GM19023 (cell line): Measurements from ENCODE around the gene TFPT.

Source experiments
- ATAC-seq: cut with Tn5 transposase; IDR thresholded peaks from one replicate; pipeline ENCODE4 v1.9.1; 2021; ENCODE audit warnings: mild to moderate bottlenecking, moderate library complexity; ENCODE audit not compliant: unreplicated experiment

The TFPT gene

DNA sequence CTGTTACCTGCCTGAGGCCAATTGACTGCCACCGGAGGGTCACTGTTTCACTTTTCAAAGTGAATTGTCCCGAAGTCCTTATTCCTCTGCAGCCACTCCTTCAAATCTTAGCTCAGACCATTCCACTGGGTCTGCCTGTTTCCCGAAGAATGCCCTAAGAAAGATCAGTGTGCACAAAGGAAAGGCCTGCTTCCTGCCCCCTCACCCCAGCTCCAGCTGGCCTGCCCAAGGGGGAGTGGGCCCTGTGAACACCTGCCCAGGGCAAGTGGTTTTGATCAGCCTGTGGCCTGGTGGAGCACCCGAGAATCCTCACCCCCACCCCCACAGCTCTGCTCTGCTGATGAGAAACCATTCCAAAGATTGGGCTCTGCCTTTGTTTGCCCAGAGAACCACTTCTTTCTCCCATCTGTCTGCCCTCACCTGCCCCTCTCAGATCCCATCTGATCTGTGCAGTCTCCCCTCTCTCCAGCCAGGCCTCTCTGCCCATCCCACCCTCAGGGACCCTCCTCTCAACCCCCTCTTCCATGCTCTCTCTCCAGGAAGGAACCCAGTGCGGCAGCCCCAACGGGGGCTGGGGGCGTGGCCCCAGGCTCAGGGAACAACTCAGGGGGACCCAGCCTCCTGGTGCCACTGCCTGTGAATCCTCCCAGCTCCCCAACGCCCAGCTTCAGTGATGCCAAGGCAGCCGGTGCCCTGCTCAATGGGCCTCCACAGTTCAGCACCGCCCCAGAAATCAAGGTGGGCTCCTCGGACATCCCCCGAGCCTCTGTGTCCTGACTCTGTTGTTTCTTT, 33.8 kb upstream of the TFPT start:
- no peak for ATAC-seq

DNA sequence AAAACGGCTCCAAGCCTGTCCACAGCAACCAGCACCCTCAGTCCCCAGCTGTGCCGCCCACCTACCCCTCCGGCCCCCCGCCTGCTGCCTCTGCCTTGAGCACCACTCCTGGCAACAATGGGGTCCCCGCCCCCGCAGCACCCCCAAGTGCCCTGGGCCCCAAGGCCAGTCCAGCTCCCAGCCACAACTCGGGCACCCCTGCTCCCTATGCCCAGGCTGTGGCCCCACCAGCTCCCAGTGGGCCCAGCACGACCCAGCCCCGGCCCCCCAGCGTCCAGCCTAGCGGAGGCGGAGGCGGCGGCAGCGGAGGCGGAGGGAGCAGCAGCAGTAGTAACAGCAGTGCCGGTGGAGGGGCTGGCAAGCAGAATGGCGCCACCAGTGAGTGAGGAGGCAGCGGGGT, 32.7 kb upstream of the TFPT start:
- no peak for ATAC-seq

DNA sequence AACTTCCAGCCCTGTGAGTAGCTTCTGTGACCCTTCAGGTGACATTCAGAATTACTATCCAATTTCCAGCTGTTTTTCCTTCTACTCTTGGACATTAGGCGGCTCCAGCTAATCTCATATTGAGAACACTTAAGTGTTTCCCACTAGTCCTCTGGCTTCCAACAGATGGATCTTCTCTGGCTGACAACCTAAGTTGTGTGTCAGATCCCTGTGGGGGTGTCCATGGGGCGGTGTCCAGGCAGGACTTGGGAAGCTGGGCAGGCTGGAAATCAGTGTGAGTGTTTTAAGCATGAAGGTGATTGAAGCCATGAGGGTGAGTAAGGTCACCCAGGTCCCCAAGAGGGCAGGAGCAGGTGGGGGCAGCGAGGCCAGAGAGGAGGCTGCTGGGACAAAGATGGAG, 32.2 kb upstream of the TFPT start:
- ATAC-seq: no peak

DNA sequence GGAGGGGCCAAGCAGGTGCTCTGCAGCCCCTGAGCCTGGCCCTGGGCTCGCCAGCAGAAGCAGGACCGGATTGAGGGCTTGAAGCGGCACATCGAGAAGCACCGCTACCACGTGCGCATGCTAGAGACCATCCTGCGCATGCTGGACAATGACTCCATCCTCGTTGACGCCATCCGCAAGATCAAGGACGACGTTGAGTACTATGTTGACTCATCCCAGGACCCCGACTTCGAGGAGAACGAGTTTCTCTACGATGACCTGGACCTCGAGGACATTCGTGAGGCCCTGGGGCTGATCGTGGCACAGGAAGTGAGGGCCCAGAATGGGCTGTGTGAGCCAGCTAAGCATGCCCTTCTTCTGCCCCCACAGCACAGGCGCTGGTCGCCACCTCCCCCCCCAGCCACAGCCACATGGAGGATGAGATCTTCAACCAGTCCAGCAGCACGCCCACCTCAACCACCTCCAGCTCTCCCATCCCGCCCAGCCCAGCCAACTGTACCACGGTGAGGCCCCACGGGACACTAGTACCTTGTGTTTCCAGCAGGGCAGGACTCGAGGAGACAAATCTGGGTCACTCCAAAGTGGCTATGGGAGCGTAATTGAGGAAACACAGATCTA, 30.2 kb upstream of the TFPT start:
- no peak for ATAC-seq

DNA sequence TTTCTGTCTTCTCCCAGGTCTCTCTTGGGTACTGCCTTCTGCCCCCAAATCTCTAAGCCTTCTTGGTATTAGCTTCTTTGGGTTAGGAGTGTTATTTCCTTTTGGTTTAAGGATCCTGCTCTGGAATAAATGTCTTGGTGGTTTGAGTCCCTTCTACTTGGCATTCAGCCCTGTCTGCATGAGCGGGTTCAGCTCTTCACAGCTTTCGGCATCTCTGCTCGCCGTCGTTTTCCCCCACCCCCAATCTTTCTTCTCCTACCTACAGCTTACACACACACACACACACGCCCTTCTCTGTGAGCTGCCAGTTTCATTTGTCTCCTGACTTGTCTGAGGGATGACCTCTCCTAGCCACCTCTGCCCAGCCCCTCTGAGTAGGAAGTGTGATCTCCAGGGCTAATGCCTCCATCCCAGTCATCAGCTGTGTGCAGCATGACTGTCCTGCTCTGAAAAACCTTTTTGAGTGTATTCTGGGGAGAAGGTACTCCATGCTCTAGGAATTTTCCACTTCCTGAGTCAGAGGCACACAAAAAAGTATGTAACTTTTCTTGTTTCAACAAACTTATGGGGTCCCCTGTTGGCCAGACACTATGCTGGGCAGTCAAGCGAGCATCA, 26.8 kb upstream of the TFPT start:
- no peak for ATAC-seq

DNA sequence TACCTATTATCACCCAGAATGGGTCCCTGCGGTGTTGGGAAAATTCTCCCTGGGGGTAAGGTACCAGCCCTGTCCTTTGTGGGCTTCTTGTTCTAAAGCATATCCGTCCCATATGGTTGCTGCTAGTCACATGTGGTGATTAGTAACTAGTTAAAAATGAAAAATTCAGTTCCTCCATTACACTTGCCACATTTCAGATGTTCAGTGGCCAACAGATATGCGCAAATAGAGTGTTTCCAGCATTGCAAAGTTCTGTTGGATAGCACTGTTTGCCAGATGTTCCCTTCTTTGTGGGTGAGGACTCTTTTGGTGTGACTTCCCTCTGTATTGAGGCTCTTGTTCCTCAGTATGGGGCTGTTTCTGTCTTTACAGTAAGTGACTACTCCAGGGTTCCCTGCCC, 25.9 kb upstream of the TFPT start:
- no peak for ATAC-seq

DNA sequence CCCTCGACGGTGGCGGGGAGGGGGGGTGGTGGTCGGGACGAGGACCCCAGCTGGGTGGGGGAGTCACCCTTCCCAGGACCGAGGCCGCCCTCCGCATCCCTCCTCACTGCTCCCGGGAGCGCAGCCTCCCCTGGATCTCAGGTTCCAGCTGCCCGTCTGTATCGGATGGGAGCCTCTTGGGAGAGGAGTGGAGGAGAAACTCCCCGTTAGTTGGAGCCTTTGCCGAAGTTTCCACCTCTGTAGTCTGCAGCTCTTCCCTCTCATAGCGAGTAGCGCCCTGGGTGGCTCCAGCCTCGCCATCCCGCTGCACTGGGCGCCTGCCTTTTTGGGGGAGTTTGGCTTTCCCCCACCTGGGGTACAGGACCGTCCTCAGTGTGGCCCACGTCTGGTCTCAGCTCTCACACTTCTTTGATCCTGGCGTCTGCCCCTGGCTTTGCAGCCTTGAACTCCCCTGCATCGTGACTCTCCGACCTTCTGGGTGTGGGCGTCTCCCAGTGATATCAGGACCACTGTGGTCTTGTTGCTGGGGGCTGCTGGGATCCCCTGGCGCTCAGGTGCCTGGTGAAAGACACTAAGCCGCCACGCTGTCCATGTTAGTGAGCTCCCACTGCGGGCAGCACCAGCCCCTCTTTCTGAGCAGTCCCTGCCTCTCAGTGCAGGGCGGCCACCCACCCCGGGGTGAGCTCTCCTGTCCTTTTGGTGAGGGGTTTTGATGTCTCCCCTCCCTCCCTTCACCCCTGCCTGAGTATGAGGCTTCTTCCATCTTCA, 23.2 kb upstream of the TFPT start:
- no peak for ATAC-seq

DNA sequence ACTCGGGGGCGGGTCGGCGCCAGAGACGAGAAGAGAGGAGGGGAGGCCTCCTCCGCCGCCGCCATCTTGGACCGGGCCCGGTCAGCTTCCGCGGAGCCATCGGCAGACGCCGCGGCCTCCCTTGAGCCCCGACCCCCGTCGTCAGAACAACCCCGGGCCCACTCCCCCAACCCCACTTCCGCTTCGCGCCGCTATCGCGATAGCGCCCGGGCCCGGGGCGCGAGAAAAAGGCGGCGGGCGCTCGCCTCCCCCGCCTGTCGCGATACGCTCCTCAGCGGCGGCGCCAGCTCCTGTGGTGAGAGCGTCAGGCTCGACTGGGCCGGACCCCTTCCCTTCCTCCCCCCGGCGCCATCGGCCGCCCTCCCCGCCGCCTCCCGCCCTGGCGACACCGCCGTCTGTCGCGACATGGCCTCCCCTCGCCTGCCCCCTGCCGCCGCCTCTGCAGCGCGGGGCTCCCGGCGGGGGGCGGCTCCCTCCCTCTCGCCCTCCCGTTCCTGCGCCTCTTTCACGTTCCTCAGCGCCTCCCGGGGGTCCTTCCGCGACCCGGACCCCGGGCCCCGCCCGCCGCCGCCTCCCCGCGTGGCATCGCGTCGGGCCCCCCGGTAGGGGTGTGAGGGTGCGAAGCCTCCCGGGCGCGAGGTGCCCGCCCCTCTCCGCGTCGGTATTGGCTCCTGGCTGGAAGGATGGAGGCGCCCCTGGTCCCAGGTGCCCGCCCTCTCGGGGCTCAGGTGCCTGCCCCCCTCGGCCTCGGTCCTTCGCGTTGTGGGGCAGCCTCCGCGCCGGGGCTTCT, 22.4 kb upstream of the TFPT start, which contains the start of gene CNOT3:
CNOT3 (plus strand) TSS at position 64 of the 790 bp plus-strand sequence. CDS start 5,217 bp downstream, outside the sequence.
- ATAC-seq: no peak

DNA sequence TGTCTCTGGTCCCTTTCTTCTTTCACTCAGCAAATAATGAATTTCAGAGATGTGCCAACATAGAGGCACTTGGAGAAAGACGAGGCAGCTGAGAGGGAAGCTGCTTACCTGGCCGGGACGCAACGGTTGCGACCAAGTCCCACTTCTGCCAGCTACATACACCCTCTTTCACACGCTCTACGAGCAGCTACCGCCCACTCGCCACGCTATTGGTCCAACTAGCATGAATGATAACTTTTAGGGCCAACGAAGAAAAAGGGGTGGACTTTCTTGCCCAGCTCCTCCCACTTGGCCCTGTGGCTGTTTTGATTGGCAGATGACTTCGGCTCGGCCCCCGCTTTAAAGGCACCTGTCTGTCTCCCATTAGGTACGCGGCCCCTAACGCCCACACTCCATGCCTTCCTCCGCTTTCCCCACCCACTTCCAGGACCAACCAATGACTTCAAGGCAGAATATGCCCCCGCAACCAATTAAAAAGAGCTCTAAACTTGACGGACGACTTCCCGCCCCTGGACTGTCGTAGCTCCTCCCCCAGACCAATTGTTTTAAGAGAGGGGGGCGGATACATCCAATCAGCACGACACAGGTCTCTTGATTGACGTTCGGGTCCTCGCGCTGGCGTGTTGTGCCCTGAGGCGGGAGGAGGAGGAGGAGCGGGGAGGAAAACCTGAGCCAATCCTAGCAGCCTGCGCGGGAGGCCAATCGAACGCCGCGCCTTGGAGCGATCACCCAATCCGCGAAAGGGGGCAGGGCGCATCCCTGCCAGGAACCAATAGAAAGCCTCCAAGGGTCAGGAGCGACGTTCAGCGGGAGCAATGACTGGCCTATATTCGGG, 21.6 kb upstream of the TFPT start:
- ATAC-seq: peak; percentile 78

DNA sequence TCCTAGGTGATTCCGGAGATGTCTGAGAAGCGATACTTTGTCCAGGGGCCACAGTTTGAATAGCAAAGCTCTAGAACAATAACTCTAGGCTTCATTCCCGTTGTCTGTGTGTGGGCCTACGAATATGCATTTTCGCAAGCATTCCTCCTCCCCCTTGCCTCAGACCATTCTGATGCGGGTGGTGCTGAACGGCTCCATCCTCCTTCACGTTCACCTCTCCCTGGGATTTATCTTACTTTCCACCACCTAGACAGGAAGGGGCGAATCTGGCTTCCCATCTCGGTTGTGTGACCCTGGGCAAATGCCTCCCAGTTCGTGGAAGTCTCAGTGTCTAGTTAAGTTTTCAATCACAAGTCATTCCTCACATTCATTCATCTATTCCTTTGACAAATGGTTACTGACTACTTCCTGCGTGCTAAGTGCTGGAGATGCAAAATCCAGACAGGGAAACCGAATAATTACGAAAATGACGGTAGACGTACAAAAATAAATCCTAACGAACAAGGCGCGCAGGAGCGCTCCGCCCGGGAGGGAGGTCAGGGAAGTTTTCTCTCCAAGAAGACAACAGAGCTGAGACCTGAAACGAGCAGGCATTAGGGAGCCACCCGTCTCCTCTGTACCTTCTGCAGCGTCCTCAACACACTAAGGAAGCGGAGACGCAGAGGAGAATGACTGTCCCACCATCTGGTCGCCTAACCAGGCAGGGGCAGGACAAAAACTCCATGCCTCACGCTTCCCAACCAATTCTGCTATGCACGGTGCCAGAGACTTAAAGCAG, 20.8 kb upstream of the TFPT start:
- no peak for ATAC-seq

DNA sequence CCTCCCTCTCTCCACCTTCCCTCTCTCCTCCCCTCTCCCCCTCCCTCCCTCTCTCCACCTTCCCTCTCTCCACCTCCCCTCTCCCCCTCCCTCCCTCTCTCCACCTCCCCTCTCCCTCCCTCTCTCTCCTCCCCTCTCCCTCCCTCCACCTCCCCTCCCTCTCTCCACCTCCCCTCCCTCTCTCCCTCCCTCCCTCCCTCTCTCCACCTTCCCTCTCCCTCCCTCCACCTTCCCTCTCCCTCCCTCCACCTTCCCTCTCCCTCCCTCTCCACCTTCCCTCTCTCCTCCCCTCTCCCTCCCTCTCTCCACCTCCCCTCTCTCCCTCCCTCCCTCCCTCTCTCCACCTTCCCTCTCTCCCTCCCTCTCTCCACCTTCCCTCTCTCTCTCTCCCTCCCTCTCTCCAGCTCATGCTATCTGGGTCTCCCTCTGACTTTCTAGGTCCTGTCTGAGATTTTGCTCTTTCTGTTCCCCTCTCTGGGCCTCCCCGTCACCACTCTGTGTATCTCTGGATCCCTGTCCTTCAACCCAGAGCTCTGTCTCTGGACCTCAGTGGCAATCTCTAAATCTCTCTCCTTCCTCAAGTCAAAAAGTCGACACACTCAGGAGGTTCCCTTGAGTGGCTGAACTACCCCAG, 18.6 kb upstream of the TFPT start:
- no peak for ATAC-seq

DNA sequence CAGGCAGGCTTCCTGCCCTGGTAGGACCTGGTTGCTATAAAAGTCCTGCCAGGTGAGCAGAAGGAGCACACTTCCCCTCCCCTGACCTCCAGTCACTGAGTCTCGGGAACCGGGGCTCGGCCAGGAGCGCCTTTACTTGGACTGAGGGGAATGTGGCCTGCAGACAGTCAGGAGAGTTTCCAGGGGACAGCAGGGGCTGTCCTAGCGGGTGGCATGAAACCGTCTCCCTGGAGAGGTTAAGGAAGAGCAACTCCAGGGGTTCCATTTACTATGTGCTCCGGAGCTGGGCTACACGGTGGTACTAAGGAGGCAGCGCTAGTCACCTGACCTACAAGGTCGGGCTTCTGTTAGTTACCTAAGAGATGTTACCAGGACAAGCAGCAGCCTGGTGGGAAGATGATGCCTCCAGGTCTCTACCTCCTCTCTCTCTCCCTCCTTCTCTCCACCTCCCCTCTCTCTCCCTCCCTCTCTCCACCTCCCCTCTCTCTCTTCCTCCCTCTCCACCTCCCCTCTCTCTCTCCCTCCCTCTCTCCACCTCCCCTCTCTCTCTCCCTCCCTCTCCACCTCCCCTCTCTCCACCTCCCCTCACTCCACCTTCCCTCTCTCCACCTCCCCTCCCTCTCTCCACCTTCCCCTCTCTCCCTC, 18.0 kb upstream of the TFPT start:
- no peak for ATAC-seq

DNA sequence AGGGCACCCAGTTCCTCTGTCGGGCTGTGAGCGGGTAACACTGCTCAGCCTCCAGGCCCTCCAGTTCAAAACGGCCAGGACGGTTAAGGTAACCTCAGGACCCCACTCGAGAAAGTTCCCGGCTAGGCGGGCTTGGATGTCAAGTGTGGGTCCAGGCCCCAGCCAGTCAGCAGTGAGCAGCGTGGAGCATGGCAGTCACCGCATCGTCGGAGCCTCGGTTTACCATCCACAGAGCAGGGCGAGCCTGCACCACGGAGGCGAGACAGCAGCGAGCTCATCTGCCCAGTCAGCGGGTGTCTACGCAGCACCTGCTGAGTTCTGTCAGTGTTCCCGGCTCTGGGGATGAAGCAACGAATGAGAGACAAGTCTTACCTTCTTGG, 14.2 kb upstream of the TFPT start:
- ATAC-seq: no peak

DNA sequence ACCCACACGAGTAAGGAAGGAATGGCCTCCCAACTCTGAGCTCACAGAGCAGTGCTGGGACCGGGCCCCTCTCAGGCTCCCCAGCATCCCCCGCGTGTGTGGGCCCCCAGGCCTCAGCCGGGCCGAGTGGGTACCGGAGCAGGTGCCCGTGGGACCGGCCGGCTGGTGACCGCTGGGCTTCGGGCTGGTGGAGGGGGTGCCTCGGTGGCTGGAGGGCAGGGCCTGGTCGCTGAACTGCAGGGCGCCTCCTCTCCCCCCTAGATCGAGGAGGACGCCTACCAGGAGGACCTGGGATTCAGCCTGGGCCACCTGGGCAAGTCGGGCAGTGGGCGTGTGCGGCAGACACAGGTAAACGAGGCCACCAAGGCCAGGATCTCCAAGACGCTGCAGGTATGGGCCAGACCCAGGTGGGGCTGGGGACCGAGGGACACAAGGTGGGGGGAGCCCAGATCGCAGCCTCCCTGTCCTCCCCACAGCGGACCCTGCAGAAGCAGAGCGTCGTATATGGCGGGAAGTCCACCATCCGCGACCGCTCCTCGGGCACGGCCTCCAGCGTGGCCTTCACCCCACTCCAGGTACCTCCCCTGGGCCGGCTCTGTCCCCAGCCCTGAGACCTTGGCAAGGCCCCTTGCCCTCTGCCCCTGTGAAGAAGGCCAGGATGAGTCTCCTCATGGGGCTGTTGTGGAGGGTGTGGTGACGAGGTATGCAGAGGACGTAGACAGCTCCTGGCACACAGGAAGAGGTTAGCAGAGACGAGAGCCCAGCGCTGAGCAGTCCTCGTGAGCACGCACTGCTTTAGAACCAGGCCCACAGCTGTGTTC, 13.5 kb upstream of the TFPT start:
- ATAC-seq: no peak

DNA sequence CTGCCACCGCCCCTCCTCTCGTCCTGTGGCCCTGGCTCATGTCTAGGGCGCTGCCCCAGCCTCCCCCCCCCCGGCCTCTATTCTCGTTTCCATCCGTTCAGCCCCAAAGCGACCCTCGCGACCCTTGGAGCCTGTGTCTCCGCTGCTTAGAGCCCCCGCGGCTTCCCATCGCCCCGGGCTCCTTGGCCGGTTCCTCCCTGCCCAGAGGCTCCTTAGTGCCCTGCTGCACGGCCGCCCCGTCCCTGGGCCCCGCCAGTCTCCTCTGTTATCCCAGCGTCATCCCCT, 12.9 kb upstream of the TFPT start:
- ATAC-seq: no peak

DNA sequence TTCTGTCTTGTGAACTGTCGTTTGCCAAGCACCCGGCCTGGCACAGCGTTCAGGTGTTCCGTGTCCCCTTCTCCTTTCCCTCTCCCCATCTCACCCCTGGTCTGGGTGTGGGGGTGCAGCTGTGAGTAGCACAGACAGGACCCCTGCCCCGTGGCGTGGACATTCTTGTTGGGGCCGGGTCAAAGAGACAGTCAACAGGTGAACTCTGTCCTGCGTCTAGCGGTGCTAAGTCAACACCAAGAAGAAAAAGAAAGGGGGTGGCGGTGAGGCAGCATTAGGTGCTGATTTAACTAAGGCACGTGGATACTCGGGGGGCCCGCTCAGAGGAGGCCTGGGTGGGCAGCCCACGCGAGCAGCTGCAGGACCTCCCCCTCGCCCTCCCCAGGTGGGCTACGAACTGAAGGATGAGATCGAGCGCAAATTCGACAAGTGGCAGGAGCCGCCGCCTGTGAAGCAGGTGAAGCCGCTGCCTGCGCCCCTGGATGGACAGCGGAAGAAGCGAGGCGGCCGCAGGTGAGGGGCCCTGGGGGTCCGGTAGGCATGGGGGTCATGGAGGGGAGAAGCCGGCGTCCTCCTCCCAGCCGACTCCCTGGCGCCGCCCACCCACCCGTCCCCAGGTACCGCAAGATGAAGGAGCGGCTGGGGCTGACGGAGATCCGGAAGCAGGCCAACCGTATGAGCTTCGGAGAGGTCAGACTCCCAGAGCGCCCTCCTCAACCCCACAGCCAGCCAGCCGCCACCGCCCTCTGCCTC, 12.4 kb upstream of the TFPT start:
- no peak for ATAC-seq

DNA sequence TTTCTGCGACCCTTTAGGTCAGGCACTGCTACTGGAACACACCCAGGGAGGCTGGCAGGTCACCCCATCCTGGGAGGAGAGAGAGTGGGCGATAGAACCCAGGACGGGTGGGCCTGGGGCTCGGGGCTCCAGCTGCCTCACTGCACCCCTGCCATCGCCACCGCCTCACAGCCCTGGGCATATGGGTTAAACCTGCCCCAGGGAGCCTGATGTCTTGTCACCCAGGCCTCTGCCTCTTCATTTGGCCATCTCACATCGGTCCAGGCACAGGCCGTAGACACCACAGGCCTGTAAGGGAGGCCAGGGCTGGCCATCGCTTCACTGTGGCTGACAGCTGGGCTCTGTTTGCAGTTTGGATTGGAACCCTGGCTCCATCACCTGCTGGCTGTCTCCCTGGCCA, 10.3 kb upstream of the TFPT start:
- no peak for ATAC-seq
